ENCODE results near the gene VDAC1. TPM values are rescaled to one million over a fixed set of nuclear protein-coding genes. Genes with fewer than 3 reads are reported as not detected.

VDAC1 gene
- total RNA-seq = 100 to 1,000 TPM; 325 to 357 (median 335) TPM
- 393 TPM for polyA plus RNA-seq
- long read RNA-seq, donor 1, transcript VDAC1-201 (9 exons, 1,953 nt) = minor isoform, 8 of 1,046 reads
- long read RNA-seq, donor 1, transcript VDAC1-202 (9 exons, 1,807 nt) = minor isoform, 244 of 1,046 reads
- long read RNA-seq, donor 1, transcript VDAC1-203 (9 exons, 1,873 nt) = major isoform, 717 of 1,046 reads
- long read RNA-seq, donor 1, partial matches to known transcripts = 39 of 1,046 reads
- long read RNA-seq, donor 1, other reads (novel, unspliced or antisense) = 31 of 1,046 reads
- long read RNA-seq, donor 2, transcript VDAC1-202 (9 exons, 1,807 nt) = minor isoform, 127 of 481 reads
- long read RNA-seq, donor 2, transcript VDAC1-203 (9 exons, 1,873 nt) = major isoform, 316 of 481 reads
- long read RNA-seq, donor 2, partial matches to known transcripts = 21 of 481 reads
- long read RNA-seq, donor 2, other reads (novel, unspliced or antisense) = 9 of 481 reads
- long read RNA-seq, donor 3, transcript VDAC1-203 (9 exons, 1,873 nt) = major isoform, 2,112 of 2,973 reads
- long read RNA-seq, donor 3, transcript VDAC1-201 (9 exons, 1,953 nt) = minor isoform, 32 of 2,973 reads
- long read RNA-seq, donor 3, transcript VDAC1-207 (4 exons, 635 nt) = minor isoform, 9 of 2,973 reads
- long read RNA-seq, donor 3, transcript VDAC1-202 (9 exons, 1,807 nt) = minor isoform, 612 of 2,973 reads
- long read RNA-seq, donor 3, partial matches to known transcripts = 128 of 2,973 reads
- long read RNA-seq, donor 3, other reads (novel, unspliced or antisense) = 79 of 2,973 reads
- long read RNA-seq, donor 4, transcript VDAC1-202 (9 exons, 1,807 nt) = minor isoform, 118 of 526 reads
- long read RNA-seq, donor 4, transcript VDAC1-203 (9 exons, 1,873 nt) = major isoform, 357 of 526 reads
- long read RNA-seq, donor 4, partial matches to known transcripts = 20 of 526 reads
- long read RNA-seq, donor 4, other reads (novel, unspliced or antisense) = 25 of 526 reads

- intact Hi-C loops (cut with DNase I) = no loop called here
- DNase-seq (peak; percentile 89 to 94 (median 93)), ATAC-seq (peak; percentile 88 to 92)
- no peaks in the 10 kb centered on the region for H3K27me3 ChIP-seq (ENCODE audit: control insufficient read depth, insufficient read depth)
- H3K9me3 ChIP-seq (ENCODE audit: control insufficient read depth, low read length) = no peaks in the 10 kb centered on the region
- under 1% methylated on average over 96 of the region's 96 CpGs for WGBS
- H3K4me3 ChIP-seq (ENCODE audit: low read length) = peak within 1 kb of the TSS; percentile 89
- peaks cover 25% of the 10 kb centered on the region for H3K4me1 ChIP-seq (ENCODE audit: control insufficient read depth, insufficient read depth, low read length)
- peak within 1 kb of the TSS; percentile 99 for H3K27ac ChIP-seq (ENCODE audit: low read length)
These were observed at the start of gene VDAC1 for GRCh38 chr5:134004626-134005416. Gene VDAC1, minus strand, starts transcription at chr5:134004975. Its CDS starts 11,963 bp downstream, at chr5:133993012.

- intact Hi-C loops (cut with DNase I) = no loop called here
- no peak overlapping the region for H3K27ac ChIP-seq (ENCODE audit: low read length)
- ATAC-seq = peak in 1 of 2 donors; percentile 25
These were observed 49.1 kb upstream of the VDAC1 start for GRCh38 chr5:134053840-134054338.

GRCh38 chr5:134053314-134053839 is 48.6 kb upstream of the VDAC1 start:
- 68% methylated on average over 8 of the region's 8 CpGs for WGBS
- intact Hi-C loops (cut with DNase I) = no loop called here
- H3K9me3 ChIP-seq (ENCODE audit: control insufficient read depth, low read length) = no peaks in the 10 kb centered on the region
- H3K27ac ChIP-seq (ENCODE audit: low read length) = no peak overlapping the region
- DNase-seq = no peak
- no peak overlapping the region for H3K4me3 ChIP-seq (ENCODE audit: low read length)
- ATAC-seq = peak in 1 of 2 donors; percentile 28
- no peaks in the 10 kb centered on the region for H3K27me3 ChIP-seq (ENCODE audit: control insufficient read depth, insufficient read depth)
- no peaks in the 10 kb centered on the region for H3K4me1 ChIP-seq (ENCODE audit: control insufficient read depth, insufficient read depth, low read length)

More at GRCh38 chr5:134053840-134054338, 49.1 kb upstream of the VDAC1 start:
- H3K27me3 ChIP-seq (ENCODE audit: control insufficient read depth, insufficient read depth) = no peaks in the 10 kb centered on the region
- WGBS = 43% methylated on average over 5 of the region's 5 CpGs
- H3K4me1 ChIP-seq (ENCODE audit: control insufficient read depth, insufficient read depth, low read length) = no peaks in the 10 kb centered on the region
- DNase-seq = no peak
- H3K9me3 ChIP-seq (ENCODE audit: control insufficient read depth, low read length) = no peaks in the 10 kb centered on the region
- H3K4me3 ChIP-seq (ENCODE audit: low read length) = no peak overlapping the region

GRCh38 chr5:134051305-134051704 is 46.5 kb upstream of the VDAC1 start:
- WGBS = 76% methylated on average over 2 of the region's 2 CpGs
- H3K4me3 ChIP-seq (ENCODE audit: low read length) = no peak overlapping the region
- no peak overlapping the region for H3K27ac ChIP-seq (ENCODE audit: low read length)
- no peaks in the 10 kb centered on the region for H3K9me3 ChIP-seq (ENCODE audit: control insufficient read depth, low read length)
- ATAC-seq (no peak), DNase-seq (no peak)
- intact Hi-C loops (cut with DNase I) = no loop called here
- H3K4me1 ChIP-seq (ENCODE audit: control insufficient read depth, insufficient read depth, low read length) = no peaks in the 10 kb centered on the region
- no peaks in the 10 kb centered on the region for H3K27me3 ChIP-seq (ENCODE audit: control insufficient read depth, insufficient read depth)

- Histone ChIP-seq H3K27me3 (ENCODE audit: control insufficient read depth, insufficient read depth) (no peaks in the 10 kb centered on the region), H3K4me3 (ENCODE audit: low read length) (no peak overlapping the region), H3K9me3 (ENCODE audit: control insufficient read depth, low read length) (no peaks in the 10 kb centered on the region), H3K27ac (ENCODE audit: low read length) (no peak overlapping the region), H3K4me1 (ENCODE audit: control insufficient read depth, insufficient read depth, low read length) (no peaks in the 10 kb centered on the region)
- DNase-seq (no peak), ATAC-seq (no peak)
- intact Hi-C loops (cut with DNase I) = loop anchor here in 1 of 4 donors (10.0 kb wide), 1 partner anchor 96 kb away; no protein-coding TSS in a partner anchor
These were observed 44.1 kb upstream of the VDAC1 start for GRCh38 chr5:134048864-134049263.

- no peaks in the 10 kb centered on the region for H3K4me1 ChIP-seq (ENCODE audit: control insufficient read depth, insufficient read depth, low read length)
- no peak overlapping the region for H3K4me3 ChIP-seq (ENCODE audit: low read length)
- ATAC-seq (no peak), DNase-seq (no peak)
- intact Hi-C loops (cut with DNase I) = loop anchor here in 1 of 4 donors (10.0 kb wide), 1 partner anchor 97 kb away; no protein-coding TSS in a partner anchor
- WGBS = 91% methylated on average over 8 of the region's 8 CpGs
- no peak overlapping the region for H3K27ac ChIP-seq (ENCODE audit: low read length)
- no peaks in the 10 kb centered on the region for H3K27me3 ChIP-seq (ENCODE audit: control insufficient read depth, insufficient read depth)
- H3K9me3 ChIP-seq (ENCODE audit: control insufficient read depth, low read length) = no peaks in the 10 kb centered on the region
These were observed 42.9 kb upstream of the VDAC1 start for GRCh38 chr5:134047687-134048056.

- Histone ChIP-seq H3K27ac (ENCODE audit: low read length) (no peak overlapping the region), H3K4me1 (ENCODE audit: control insufficient read depth, insufficient read depth, low read length) (no peaks in the 10 kb centered on the region), H3K27me3 (ENCODE audit: control insufficient read depth, insufficient read depth) (no peaks in the 10 kb centered on the region), H3K9me3 (ENCODE audit: control insufficient read depth, low read length) (no peaks in the 10 kb centered on the region), H3K4me3 (ENCODE audit: low read length) (no peak overlapping the region)
- 63% methylated on average over 6 of the region's 6 CpGs for WGBS
- DNase-seq (no peak), ATAC-seq (no peak)
- intact Hi-C loops (cut with DNase I) = loop anchor here in 1 of 4 donors (10.0 kb wide), 1 partner anchor 98 kb away; no protein-coding TSS in a partner anchor
These were observed 42.3 kb upstream of the VDAC1 start for GRCh38 chr5:134046801-134047686.

- no peak overlapping the region for H3K27ac ChIP-seq (ENCODE audit: low read length)
- intact Hi-C loops (cut with DNase I) = loop anchor here in 1 of 4 donors (10.0 kb wide), 1 partner anchor 98 kb away; no protein-coding TSS in a partner anchor
- no peaks in the 10 kb centered on the region for H3K9me3 ChIP-seq (ENCODE audit: control insufficient read depth, low read length)
- WGBS = 86% methylated on average over 4 of the region's 4 CpGs
- no peak for ATAC-seq
- H3K4me1 ChIP-seq (ENCODE audit: control insufficient read depth, insufficient read depth, low read length) = no peaks in the 10 kb centered on the region
- no peak for DNase-seq
- no peaks in the 10 kb centered on the region for H3K27me3 ChIP-seq (ENCODE audit: control insufficient read depth, insufficient read depth)
- H3K4me3 ChIP-seq (ENCODE audit: low read length) = no peak overlapping the region
These were observed 41.6 kb upstream of the VDAC1 start for GRCh38 chr5:134046330-134046729.
